Measurements from ENCODE around the gene GATAD2A.
"Not testable (repeated sequence)": the region's sequence is repeated elsewhere in the genome, so short reads cannot be mapped to it uniquely, and the experiment has no call there.

GATAD2A gene

GRCh38 chr19:19468424-19469050 lies 63.1 kb downstream of the GATAD2A start:
- no peak for DNase-seq

DNA sequence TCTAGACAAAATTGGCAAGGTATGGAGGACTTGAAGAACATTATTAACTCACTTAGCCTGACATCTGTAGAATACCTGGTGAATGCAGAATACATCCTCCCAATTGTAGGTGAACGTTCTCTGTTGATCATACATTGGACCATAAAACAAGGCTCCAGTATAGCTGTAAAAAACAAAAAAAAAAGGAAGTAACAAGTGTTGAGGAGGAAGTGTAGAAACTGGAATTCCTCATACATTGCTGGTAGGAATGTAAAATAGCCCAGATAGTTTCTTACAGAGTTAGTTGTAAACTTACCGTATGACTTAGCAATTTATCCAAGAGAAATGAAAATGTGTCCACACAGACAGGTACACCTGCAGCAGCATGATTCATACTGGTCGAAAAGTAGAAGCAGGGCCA lies 65.1 kb downstream of the GATAD2A start:
- DNase-seq = no peak

GRCh38 chr19:19471682-19472081 lies 66.2 kb downstream of the GATAD2A start:
- DNase-seq = no peak

DNA sequence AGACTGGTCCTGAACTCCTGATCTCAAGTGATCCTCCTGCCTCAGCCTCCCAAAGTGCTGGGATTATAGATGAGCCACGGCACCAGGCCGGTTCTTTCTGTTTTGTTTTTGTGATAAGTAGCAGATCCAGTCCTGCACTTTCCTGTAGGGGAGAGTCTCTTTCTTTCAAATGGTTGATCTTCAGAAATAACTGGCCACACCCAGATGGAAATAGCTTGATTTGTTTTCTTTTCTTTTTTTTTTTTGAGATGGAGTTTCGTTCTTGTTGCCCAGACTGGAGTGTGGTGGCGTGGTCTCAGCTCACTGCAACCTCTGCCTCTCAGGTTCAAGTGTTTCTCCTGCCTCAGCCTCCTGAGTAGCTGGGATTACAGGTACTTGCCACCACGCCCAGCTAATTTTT lies 66.6 kb downstream of the GATAD2A start:
- DNase-seq = not testable (repeated sequence)

DNA sequence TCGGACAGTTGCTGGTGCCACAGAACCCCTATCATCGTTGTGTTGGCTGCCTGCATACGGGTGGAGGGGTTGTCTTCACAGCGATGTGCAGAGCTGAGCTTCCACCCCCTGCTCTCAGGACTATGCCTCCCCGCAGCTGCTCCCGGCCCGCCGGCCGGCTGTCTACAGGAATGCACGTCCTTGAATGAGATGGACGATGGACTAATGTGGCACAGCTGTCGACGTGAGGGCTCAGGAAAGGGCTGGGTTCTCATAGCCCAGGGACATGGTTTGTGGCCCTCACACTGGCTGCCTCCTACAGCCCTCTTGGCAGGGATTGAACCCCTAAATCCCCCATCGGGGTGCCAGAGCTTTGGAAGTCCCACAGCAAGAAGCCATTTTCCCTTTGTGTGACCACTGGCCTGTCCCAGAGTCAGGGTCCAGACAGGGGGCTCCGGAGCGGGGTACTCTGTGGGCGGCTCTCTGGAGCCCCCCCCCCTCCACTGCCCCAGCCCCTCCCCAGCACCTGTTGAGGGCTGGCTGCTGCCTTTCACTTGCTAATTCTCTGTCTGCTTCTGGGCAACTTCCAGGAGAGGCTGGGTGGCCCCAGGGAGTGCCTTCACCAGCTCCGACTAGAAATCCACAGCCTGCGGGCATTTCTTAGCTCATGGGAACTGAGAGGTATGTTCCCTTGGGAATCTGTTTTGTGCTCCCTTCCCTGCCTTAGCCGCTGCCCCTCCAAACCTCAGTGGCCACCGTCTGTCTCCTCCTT lies 69.7 kb downstream of the GATAD2A start:
- DNase-seq = no peak

- DNase-seq = no peak
Measured at GRCh38 chr19:19475849-19476828, 70.7 kb downstream of the GATAD2A start.

DNA sequence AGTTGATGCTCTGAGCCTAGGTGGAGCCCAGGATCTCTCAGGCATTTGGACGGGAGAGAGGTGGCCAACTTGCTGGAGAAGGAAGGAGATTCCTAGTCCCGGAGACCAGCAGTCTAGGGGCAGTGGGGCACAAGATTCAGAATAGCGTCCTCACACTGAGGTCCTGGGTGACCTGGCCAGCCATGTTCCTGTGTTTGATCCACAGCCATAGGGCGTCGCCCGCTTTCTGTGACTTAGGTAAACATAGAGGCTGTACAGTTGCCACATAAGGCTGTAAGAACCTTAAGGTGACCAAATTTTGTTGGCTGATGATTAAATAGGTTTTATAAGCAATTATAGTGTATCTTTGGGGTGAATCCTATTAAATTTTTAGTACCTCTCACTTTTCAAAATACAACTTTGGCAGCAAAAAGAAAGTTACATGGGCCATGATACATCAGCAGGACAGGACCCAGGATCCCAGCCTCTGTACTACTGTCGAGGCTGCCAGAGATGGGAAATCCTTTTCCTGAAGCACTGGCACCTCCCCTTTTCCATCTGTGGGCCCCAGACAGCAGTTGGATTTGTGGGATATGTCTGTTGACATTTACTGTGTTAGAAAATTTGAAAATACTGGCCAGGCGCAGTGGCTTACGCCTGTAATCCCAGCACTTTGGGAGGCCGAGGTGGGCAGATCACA lies 72.4 kb downstream of the GATAD2A start:
- no peak for DNase-seq

DNA sequence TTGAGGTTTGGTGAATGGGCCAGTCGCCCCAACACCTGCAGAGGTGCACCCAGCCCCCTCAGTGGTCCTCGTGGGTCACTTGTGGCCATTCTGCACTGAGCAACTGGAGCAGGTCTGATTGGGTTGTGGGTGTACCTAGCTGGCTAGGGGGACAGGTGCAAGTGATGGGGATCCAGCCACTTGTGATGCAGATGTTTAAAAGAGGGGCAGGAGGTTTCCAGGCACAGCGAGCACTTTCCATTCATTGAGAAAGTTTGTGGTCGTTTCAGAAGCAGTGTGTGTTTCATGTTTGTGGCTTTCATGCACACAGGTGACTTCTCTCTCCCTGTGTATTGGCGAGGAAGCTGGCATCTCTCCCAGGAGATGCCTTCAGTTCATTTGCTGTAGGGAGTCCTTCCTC lies 75.2 kb downstream of the GATAD2A start:
- peak; percentile 14 for DNase-seq

DNA sequence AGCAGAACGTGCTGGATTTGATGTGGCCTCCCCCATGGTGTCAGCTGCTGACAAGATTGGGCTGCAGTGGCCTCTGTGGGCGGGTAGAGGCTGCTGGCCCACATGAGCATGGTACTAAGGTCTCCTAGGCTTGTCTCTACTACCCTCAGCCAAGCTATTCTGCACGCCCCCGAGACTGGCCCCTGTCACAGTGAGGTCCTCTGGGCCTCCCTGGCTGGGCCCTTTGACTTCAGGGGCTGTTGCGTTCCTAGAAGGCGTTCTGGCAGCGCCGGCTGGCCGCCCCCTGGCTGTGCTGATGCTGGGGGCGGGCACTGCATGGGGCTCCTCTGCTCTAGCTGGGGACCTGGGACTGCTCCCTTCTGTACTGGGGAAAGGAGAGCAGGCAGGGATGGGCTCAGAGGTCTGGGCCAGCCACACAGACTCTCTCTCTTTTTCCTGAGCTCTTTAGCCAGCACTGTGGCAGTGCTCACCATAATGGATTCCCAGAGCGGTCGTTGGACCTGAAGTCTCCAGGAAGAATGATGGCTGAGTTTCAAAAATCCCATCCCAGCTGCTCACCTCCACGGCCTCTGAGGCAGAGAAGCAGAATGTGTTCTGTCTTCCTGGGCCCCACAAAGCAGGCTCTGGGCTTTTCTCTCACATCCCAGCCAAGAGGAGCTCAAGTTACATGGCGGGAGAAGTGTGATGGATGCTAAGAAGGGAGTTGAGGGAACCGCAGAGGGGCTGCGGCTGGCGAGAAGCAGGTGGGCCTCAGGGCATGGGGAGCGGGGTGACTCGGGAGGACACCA lies 77.5 kb downstream of the GATAD2A start:
- DNase-seq = no peak

DNA sequence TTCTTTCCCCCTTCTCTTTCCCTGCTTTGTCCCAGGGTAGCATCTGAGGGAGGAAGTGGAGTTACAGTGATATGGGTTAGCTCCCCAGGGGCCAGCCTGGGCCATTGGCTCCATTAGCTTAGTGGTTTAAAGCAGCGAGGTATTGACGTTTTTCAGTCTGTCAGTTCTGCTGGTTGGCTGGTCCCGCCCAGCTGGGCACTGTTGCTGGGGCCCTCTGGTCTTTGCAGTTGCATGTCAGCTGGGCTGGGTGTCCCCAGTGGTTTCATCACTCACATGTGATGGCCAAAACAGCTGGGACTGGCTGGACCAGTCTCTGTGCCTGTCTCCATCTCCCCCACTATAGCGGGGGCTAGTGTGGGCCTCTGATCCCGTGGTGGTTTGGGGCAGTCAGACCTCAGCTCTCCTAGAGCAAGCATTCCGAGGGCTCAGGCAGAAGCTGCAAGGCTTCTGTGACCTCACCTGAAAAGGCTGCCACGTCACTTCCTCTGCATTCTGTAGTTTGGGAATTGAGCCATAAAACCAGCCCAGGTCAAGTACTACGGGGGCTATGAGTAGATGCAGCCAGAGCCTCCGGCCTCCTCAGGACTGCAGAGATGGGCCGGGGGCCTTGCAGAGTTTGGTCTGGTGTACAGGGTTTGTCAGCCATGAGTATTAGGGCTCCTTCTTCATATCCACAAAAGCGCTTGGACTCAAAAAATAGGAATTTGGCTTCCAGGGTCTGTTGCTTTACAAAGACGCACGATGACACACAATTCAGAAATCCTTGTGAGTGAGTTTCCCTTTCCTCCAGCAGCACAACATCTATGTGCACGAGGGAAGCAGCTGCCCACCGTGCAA lies 79.9 kb downstream of the GATAD2A start:
- no peak for DNase-seq

- DNase-seq = no peak
Measured at GRCh38 chr19:19485998-19486290, 80.5 kb downstream of the GATAD2A start.

DNA sequence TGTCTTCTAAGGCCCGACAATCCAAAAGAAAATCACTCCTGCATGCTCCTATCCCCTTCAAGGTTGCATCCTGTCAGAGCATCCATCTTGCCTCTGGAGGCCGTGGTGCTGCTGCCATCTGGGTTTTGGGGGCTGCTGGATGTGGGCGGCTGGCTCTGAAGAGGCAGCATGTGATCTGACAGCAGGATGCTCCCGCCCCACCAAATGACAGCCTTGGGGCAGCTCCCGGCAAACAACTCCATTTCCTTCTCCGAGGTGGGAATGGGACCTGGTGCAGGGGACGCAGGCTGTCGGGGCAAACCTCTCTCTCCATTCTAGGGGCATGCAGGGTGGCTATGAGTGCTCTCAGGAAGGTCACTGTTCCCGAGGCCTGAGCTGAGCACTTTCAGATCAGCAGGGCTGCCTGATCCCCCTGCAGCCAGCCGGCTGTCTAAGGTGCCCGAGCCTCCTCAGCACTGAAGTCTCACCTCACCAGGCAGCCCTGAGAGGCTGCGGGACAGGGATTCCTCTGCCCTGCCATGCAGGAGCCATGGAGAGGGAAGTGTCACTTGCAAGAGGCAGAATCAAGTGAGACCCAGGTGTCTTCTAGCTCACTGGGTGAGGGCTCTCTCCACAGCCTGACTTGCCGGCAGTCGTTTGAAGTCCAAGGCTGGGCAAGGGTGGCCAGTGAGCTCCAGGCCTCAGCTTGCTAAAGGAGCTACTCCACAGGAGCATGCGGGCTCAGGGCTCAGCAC lies 81.0 kb downstream of the GATAD2A start:
- DNase-seq = no peak

DNA sequence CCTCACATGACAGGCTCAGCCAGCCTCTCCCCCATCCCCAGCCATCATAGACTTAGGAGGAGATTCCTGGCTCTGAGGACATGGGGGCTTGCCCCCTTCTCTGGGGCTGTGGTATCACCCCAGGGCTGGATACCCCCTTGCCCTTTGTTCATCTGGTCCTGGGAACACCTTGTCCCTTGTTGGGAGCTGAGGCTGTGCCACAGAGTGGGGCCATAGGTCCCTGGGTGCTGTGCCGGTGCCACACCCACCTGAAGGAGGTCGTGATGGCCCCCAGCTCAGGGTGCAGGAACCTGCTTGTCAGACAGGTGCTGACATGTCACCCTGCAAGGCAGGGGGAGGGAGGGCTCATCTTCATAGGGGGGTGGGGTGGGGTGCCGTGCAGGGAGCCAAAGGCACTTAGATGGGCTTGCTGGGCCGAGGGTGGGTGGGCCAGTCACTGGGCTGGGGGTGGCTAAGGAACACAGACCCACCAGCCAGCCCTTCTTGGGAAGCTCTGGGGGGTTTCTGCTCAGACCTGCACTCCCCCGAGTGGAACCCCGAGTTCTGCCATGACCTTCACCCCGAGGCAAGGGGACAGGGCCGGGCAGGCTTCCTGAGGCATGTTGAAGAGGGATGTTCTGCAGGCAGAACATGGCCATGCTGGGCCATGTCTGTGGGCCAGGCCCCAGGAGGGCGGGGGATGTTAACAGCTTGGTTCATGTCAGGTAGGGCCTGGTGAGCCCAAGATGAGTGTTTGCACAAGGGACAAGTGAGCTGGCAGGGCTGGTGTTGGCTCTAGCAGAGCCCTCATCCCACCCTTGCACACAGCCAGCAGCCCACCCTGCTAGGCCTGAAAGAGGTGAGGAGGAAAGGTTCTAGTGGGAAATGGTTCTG lies 81.8 kb downstream of the GATAD2A start:
- DNase-seq = no peak

DNA sequence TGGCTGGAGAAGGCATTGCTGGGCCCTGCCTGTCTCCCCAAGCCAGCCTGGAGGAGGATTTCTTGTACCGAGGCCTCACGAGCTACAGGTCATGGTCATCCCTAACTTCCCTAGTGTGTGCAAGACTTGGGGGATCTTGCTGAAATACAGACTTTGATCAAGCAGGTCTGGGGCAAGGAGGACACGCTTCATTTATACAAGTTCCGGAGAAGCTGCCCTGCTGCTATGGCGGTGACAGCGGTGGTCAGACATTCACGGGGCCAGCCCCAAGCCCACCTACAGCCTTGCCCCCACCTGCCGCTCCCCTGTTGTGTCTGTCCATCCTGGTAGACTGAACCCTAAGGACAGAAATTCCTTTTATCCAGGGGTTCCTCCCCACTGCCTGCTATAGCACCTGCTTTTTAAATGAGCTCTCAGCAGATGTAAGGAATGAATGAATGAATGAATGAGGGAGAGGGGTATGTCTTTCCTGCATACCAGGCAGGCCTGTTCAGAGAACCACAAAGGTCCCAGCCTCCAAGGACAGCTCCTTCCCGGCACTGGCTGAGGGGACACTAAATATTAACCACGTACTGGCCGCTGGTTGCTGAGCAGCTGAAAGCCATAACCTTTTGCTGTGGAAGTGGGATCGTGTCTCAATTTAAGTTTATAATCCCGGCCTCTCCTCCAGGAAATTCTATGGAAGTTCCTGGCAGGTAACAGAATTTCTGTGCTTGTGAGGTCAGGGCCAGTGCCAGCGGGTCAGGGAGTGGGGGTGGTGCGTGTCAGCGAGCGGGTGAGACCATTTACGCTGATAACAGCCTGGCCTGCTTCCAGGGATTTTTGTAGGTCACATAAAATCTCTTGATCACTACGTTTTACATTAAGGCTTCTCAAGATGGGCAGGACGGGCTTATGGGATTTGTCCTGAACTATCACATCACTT lies 82.7 kb downstream of the GATAD2A start:
- DNase-seq = no peak

GRCh38 chr19:19488875-19489690 lies 83.6 kb downstream of the GATAD2A start:
- no peak for DNase-seq

DNA sequence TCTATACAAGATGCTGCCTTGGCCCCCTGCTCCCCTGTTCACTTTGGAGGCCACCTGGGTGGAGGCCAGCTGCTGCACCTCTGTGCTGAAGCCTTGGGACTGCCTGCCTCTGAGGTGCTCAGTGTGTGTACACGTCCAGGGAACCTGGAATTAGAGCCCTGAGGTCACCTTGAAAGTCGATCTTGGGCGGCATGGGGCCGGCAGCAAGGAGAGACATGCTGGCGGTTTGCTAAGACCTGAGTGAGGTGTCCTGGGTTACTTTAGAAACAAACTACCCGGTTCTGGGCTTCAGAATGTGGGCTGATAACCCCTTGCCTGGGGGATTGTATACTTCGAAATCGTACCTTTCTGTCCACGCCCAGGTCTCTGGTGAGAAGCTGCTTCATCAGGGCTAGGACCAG lies 84.3 kb downstream of the GATAD2A start:
- DNase-seq = no peak

GRCh38 chr19:19490214-19490968 lies 84.9 kb downstream of the GATAD2A start:
- peak; percentile 78 for DNase-seq
